Karpas-422 (cell line): ENCODE measurements around the gene RELN. TPM values are rescaled to one million over a fixed set of nuclear protein-coding genes. Genes with fewer than 3 reads are reported as not detected.

ENCODE experiments used
- DNase-seq: peaks from one replicate; pipeline ENCODE4 v3.0.0-alpha.2; 2015
- H2AFZ ChIP-seq: fragments of 200-600 bp; sonication (generic); 2 replicates; pipeline ENCODE4 v1.6.1; 2014; ENCODE audit warnings: antibody characterized with exemption, low read length, mixed read lengths
- H3K27ac ChIP-seq: fragments of 200-600 bp; sonication (generic); 2 replicates; pipeline ENCODE4 v1.5.1; 2014; ENCODE audit warnings: mild to moderate bottlenecking, low read length, moderate library complexity
- H3K27me3 ChIP-seq: fragments of 200-600 bp; sonication (generic); 2 replicates; pipeline ENCODE4 v1.6.1; 2014; ENCODE audit warnings: low read length, mixed read lengths
- H3K36me3 ChIP-seq: fragments of 200-600 bp; sonication (generic); 2 replicates; pipeline ENCODE4 v1.6.1; 2014; ENCODE audit warnings: low read length, mixed read lengths; ENCODE audit not compliant: insufficient read depth
- H3K4me1 ChIP-seq: fragments of 200-600 bp; sonication (generic); 2 replicates; pipeline ENCODE4 v1.6.1; 2014; ENCODE audit warnings: mild to moderate bottlenecking, low read length, mixed read lengths
- H3K4me2 ChIP-seq: fragments of 200-600 bp; sonication (generic); 2 replicates; pipeline ENCODE4 v1.6.1; 2014; ENCODE audit warnings: low read length, low read depth, mild to moderate bottlenecking; ENCODE audit not compliant: poor library complexity, severe bottlenecking
- H3K4me3 ChIP-seq: fragments of 200-600 bp; sonication (generic); 2 replicates; pipeline ENCODE4 v1.5.1; 2014; ENCODE audit warnings: mild to moderate bottlenecking, antibody characterized with exemption, low read length, mixed read lengths
- H3K79me2 ChIP-seq: fragments of 200-600 bp; sonication (generic); 2 replicates; pipeline ENCODE4 v1.6.1; 2014; ENCODE audit warnings: mild to moderate bottlenecking, low read length, mixed read lengths
- H3K9ac ChIP-seq: fragments of 200-600 bp; sonication (generic); 2 replicates; pipeline ENCODE4 v1.6.0; 2014; ENCODE audit warnings: low read length
- H3K9me2 ChIP-seq: fragments of 200-600 bp; sonication (generic), shearing (Covaris generic); replicated peaks from 2 replicates; pipeline ENCODE4 v1.6.0; 2014; ENCODE audit warnings: mild to moderate bottlenecking, low read length, moderate library complexity; ENCODE audit not compliant: insufficient read depth
- H3K9me3 ChIP-seq: fragments of 300-700, 200-600 bp; sonication (generic); 2 replicates; pipeline ENCODE4 v1.6.1; 2014; ENCODE audit warnings: low read length, mixed read lengths
- H4K20me1 ChIP-seq: fragments of 200-600 bp; sonication (generic); 2 replicates; pipeline ENCODE4 v1.6.1; 2014; ENCODE audit warnings: mild to moderate bottlenecking, antibody characterized with exemption, low read length, low read depth; ENCODE audit not compliant: insufficient read depth
- total RNA-seq: library from RNA; depleted of rRNA; stranded (reverse); fragments of >200 nt; shearing (Covaris generic); gene quantifications from 2 replicates; pipeline ENCODE4 v1.2.3, GENCODE V29; 2014; ENCODE audit warnings: low replicate concordance

RELN gene
- total RNA-seq, 1 experiment from 2014 or later, result not detected

- Histone ChIP-seq H3K4me2 (no peak overlapping the region), H3K79me2 (no peaks in the 10 kb centered on the region), H2AFZ (no peak overlapping the region), H3K27me3 (no peaks in the 10 kb centered on the region), H3K27ac (no peak overlapping the region), H3K36me3 (no peaks in the 10 kb centered on the region), H3K9me3 (no peaks in the 10 kb centered on the region), H3K4me3 (no peak overlapping the region), H4K20me1 (no peaks in the 10 kb centered on the region), H3K4me1 (no peaks in the 10 kb centered on the region), H3K9me2 (no peaks in the 10 kb centered on the region), H3K9ac (no peak overlapping the region)
- no peak for DNase-seq
Observed at GRCh38 chr7:103947026-103947655, 42.3 kb downstream of the RELN start.

GRCh38 chr7:103944230-103944900 is 45.1 kb downstream of the RELN start:
- Histone ChIP-seq H3K27me3 (no peaks in the 10 kb centered on the region), H3K36me3 (no peaks in the 10 kb centered on the region), H3K9me3 (no peaks in the 10 kb centered on the region), H3K9ac (no peak overlapping the region), H3K79me2 (no peaks in the 10 kb centered on the region), H4K20me1 (no peaks in the 10 kb centered on the region), H3K4me3 (no peak overlapping the region), H2AFZ (no peak overlapping the region), H3K9me2 (no peaks in the 10 kb centered on the region), H3K4me2 (no peak overlapping the region), H3K27ac (no peak overlapping the region), H3K4me1 (no peaks in the 10 kb centered on the region)
- no peak for DNase-seq

- DNase-seq, result no peak
- Histone ChIP-seq H3K9me3 (no peaks in the 10 kb centered on the region), H3K9ac (no peak overlapping the region), H3K9me2 (no peaks in the 10 kb centered on the region), H3K79me2 (no peaks in the 10 kb centered on the region), H3K27me3 (no peaks in the 10 kb centered on the region), H3K36me3 (no peaks in the 10 kb centered on the region), H2AFZ (no peak overlapping the region), H3K27ac (no peak overlapping the region), H3K4me1 (no peaks in the 10 kb centered on the region), H4K20me1 (no peaks in the 10 kb centered on the region), H3K4me2 (no peak overlapping the region), H3K4me3 (no peak overlapping the region)
Observed at GRCh38 chr7:103941976-103942375, 47.5 kb downstream of the RELN start.

GRCh38 chr7:103940382-103941268 is 48.8 kb downstream of the RELN start:
- no peak overlapping the region for H3K27ac ChIP-seq
- no peaks in the 10 kb centered on the region for H3K27me3 ChIP-seq
- H3K4me2 ChIP-seq, result no peak overlapping the region
- no peaks in the 10 kb centered on the region for H3K36me3 ChIP-seq
- H3K9ac ChIP-seq, result no peak overlapping the region
- H3K79me2 ChIP-seq, result no peaks in the 10 kb centered on the region
- no peaks in the 10 kb centered on the region for H3K4me1 ChIP-seq
- H4K20me1 ChIP-seq, result no peaks in the 10 kb centered on the region
- DNase-seq, result no peak
- no peaks in the 10 kb centered on the region for H3K9me3 ChIP-seq
- no peak overlapping the region for H3K4me3 ChIP-seq
- no peak overlapping the region for H2AFZ ChIP-seq
- H3K9me2 ChIP-seq, result no peaks in the 10 kb centered on the region

- Histone ChIP-seq H3K9me3 (no peaks in the 10 kb centered on the region), H3K27me3 (no peaks in the 10 kb centered on the region)
Observed at GRCh38 chr7:103937680-103938079, 51.8 kb downstream of the RELN start.

GRCh38 chr7:103936558-103936957 is 52.9 kb downstream of the RELN start:
- H3K27ac ChIP-seq, result no peak overlapping the region
- no peaks in the 10 kb centered on the region for H3K9me3 ChIP-seq
- H2AFZ ChIP-seq, result no peak overlapping the region
- H3K9ac ChIP-seq, result no peak overlapping the region
- H3K36me3 ChIP-seq, result no peaks in the 10 kb centered on the region
- no peak overlapping the region for H3K4me3 ChIP-seq
- DNase-seq, result no peak
- no peaks in the 10 kb centered on the region for H3K4me1 ChIP-seq
- no peak overlapping the region for H3K4me2 ChIP-seq
- H4K20me1 ChIP-seq, result no peaks in the 10 kb centered on the region
- H3K9me2 ChIP-seq, result no peaks in the 10 kb centered on the region
- H3K79me2 ChIP-seq, result no peaks in the 10 kb centered on the region
- no peaks in the 10 kb centered on the region for H3K27me3 ChIP-seq

More at GRCh38 chr7:103937680-103938079, 51.8 kb downstream of the RELN start:
- no peak for DNase-seq
- no peak overlapping the region for H2AFZ ChIP-seq
- H3K36me3 ChIP-seq, result no peaks in the 10 kb centered on the region
- no peak overlapping the region for H3K9ac ChIP-seq
- H3K9me2 ChIP-seq, result no peaks in the 10 kb centered on the region
- no peak overlapping the region for H3K4me3 ChIP-seq
- no peak overlapping the region for H3K27ac ChIP-seq
- H3K4me1 ChIP-seq, result no peaks in the 10 kb centered on the region
- no peaks in the 10 kb centered on the region for H3K79me2 ChIP-seq
- no peak overlapping the region for H3K4me2 ChIP-seq
- no peaks in the 10 kb centered on the region for H4K20me1 ChIP-seq

GRCh38 chr7:103934508-103934907 is 55.0 kb downstream of the RELN start:
- Histone ChIP-seq H3K9me2 (no peaks in the 10 kb centered on the region), H3K79me2 (no peaks in the 10 kb centered on the region), H3K9ac (no peak overlapping the region), H3K4me1 (no peaks in the 10 kb centered on the region), H3K27ac (no peak overlapping the region), H4K20me1 (no peaks in the 10 kb centered on the region), H3K36me3 (no peaks in the 10 kb centered on the region), H3K27me3 (no peaks in the 10 kb centered on the region), H3K4me2 (no peak overlapping the region), H3K4me3 (no peak overlapping the region), H3K9me3 (no peaks in the 10 kb centered on the region), H2AFZ (no peak overlapping the region)
- no peak for DNase-seq

- Histone ChIP-seq H2AFZ (no peak overlapping the region), H3K9ac (no peak overlapping the region), H4K20me1 (no peaks in the 10 kb centered on the region), H3K36me3 (no peaks in the 10 kb centered on the region), H3K4me3 (no peak overlapping the region), H3K9me2 (no peaks in the 10 kb centered on the region), H3K27me3 (no peaks in the 10 kb centered on the region), H3K79me2 (no peaks in the 10 kb centered on the region), H3K27ac (no peak overlapping the region), H3K4me1 (no peaks in the 10 kb centered on the region), H3K9me3 (no peaks in the 10 kb centered on the region), H3K4me2 (no peak overlapping the region)
- no peak for DNase-seq
Observed at GRCh38 chr7:103932389-103932788, 57.1 kb downstream of the RELN start.
